A673 (cell line): Measurements from ENCODE around the gene GHRHR. TPM values are rescaled to one million over a fixed set of nuclear protein-coding genes. Genes with fewer than 3 reads are reported as not detected.

Experiments
- BruUV-seq: library from RNA; stranded (reverse); fragments of 400-500 nt; replicated peaks from 2 replicates; lab custom pipeline; 2021; lab: Mats Ljungman, UMichigan
- CTCF ChIA-PET: fragments of 300-600 bp; sonication (Branson Sonifier 250); formaldehyde crosslinking; loops from one replicate; lab custom pipeline; 2022; ENCODE audit warnings: antibody characterized with exemption; lab: Charles Lee
- POLR2A ChIA-PET: fragments of 300-600 bp; sonication (Branson Sonifier 250); formaldehyde crosslinking; loops from one replicate; lab custom pipeline; 2022; ENCODE audit warnings: antibody characterized with exemption; ENCODE audit not compliant: low non-redundant PET; lab: Charles Lee
- DNase-seq: peaks from one replicate; pipeline ENCODE4 v3.0.0-alpha.2; 2015; ENCODE audit warnings: low spot score
- H3K27ac ChIP-seq: fragments of 200-600 bp; sonication (generic); 2 replicates; pipeline ENCODE4 v1.5.1; 2016; ENCODE audit warnings: mixed run types, low read depth, mild to moderate bottlenecking, mixed read lengths, antibody characterized with exemption, low read length; ENCODE audit not compliant: poor library complexity, severe bottlenecking
- H3K27me3 ChIP-seq: fragments of 200-600 bp; sonication (generic); replicated peaks from 2 replicates; pipeline ENCODE4 v1.6.1; 2017; ENCODE audit warnings: mixed run types, low read depth, mild to moderate bottlenecking, mixed read lengths, antibody characterized with exemption, low read length; ENCODE audit not compliant: insufficient read depth, poor library complexity
- H3K36me3 ChIP-seq: fragments of 200-600 bp; sonication (generic); 2 replicates; pipeline ENCODE4 v1.6.1; 2016; ENCODE audit warnings: mixed run types, mild to moderate bottlenecking, mixed read lengths, antibody characterized with exemption, low read length; ENCODE audit not compliant: insufficient read depth, poor library complexity, severe bottlenecking
- H3K4me1 ChIP-seq: fragments of 200-600 bp; sonication (generic); 2 replicates; pipeline ENCODE4 v1.6.1; 2017; ENCODE audit warnings: mixed run types, mild to moderate bottlenecking, mixed read lengths, antibody characterized with exemption, low read length; ENCODE audit not compliant: insufficient read depth, poor library complexity, severe bottlenecking
- H3K4me3 ChIP-seq: fragments of 200-600 bp; sonication (generic); 2 replicates; pipeline ENCODE4 v1.5.1; 2016; ENCODE audit warnings: low read depth, mixed run types, mild to moderate bottlenecking, mixed read lengths, low read length; ENCODE audit not compliant: poor library complexity, severe bottlenecking
- H3K9me3 ChIP-seq: fragments of 200-600 bp; sonication (generic); 2 replicates; pipeline ENCODE4 v1.6.1; 2016; ENCODE audit warnings: mixed run types, low read depth, mild to moderate bottlenecking, mixed read lengths, antibody characterized with exemption, low read length; ENCODE audit not compliant: poor library complexity, severe bottlenecking
- EZH2 ChIP-seq: fragments of 200-600 bp; sonication (generic); IDR thresholded peaks from 2 replicates; pipeline ENCODE4 v1.6.1; 2017; ENCODE audit warnings: borderline replicate concordance, low read depth, mild to moderate bottlenecking, mixed read lengths, antibody characterized with exemption, low read length; ENCODE audit not compliant: poor library complexity, severe bottlenecking
- intact Hi-C: fragments of 100-400 bp; cut with micrococcal nuclease; formaldehyde crosslinking; loops from one replicate; pipeline ENCODE4 v1.10.0; 2022; ENCODE audit not compliant: unreplicated experiment
- total RNA-seq: library from RNA; stranded (reverse); gene quantifications from 2 replicates; pipeline ENCODE4 v1.2.3, GENCODE V29; 2021
- TF ChIP-seq, protein P1 (sequence below): fragments of 300-800, 200-600 bp; sonication (generic); conservative IDR thresholded peaks from 2 replicates; pipeline ENCODE4 v1.5.1; 2017; ENCODE audit warnings: low read depth, mild to moderate bottlenecking, antibody characterized with exemption, low read length, moderate library complexity, mixed read lengths

Gene GHRHR
- total RNA-seq, 1 experiment from 2014 or later, result not detected

DNA sequence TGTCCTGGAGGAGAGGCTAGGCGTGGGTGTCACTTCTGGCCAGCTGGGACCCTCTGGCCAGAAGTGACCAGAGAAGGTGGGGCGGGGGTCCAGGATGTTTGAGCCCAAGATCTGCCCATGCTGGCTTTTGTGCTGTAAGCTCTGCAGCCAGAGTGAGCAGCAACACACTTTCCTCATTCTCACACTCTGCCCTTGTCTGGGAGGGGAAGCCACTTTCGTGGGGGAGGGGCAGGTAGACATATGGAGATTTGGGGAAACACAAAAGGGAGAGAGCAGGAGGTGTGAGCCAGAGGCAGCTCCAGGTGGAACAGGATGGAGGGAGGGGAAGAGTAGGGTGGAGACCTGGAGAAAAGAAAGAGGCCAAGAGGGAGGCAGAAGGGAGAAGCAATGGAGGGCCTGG is 56.9 kb downstream of the GHRHR start:
- intact Hi-C loops, result no loop called here
- DNase-seq, result no peak
- Histone ChIP-seq H3K36me3 (no peaks in the 10 kb centered on the region), H3K27me3 (no peaks in the 10 kb centered on the region), H3K4me3 (no peak overlapping the region), H3K27ac (no peak overlapping the region), H3K4me1 (no peaks in the 10 kb centered on the region), H3K9me3 (no peaks in the 10 kb centered on the region)
- no TSS peak for BruUV-seq
- ChIA-PET CTCF (no interaction called here), POLR2A (interaction anchor here (0.6 kb wide), 1 partner anchor 8 kb away, joined by 3 read pairs; no protein-coding TSS in a partner anchor)
- no peak for TF ChIP-seq EZH2
- TF ChIP-seq, protein P1, sequence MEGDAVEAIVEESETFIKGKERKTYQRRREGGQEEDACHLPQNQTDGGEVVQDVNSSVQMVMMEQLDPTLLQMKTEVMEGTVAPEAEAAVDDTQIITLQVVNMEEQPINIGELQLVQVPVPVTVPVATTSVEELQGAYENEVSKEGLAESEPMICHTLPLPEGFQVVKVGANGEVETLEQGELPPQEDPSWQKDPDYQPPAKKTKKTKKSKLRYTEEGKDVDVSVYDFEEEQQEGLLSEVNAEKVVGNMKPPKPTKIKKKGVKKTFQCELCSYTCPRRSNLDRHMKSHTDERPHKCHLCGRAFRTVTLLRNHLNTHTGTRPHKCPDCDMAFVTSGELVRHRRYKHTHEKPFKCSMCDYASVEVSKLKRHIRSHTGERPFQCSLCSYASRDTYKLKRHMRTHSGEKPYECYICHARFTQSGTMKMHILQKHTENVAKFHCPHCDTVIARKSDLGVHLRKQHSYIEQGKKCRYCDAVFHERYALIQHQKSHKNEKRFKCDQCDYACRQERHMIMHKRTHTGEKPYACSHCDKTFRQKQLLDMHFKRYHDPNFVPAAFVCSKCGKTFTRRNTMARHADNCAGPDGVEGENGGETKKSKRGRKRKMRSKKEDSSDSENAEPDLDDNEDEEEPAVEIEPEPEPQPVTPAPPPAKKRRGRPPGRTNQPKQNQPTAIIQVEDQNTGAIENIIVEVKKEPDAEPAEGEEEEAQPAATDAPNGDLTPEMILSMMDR, result no peak

GRCh38 chr7:31022117-31022516 is 58.4 kb downstream of the GHRHR start:
- intact Hi-C loops, result no loop called here
- no peak overlapping the region for H3K4me3 ChIP-seq
- no peak for TF ChIP-seq EZH2
- TF ChIP-seq, protein P1, result no peak
- ChIA-PET CTCF (no interaction called here), POLR2A (no interaction called here)
- H3K9me3 ChIP-seq, result no peaks in the 10 kb centered on the region
- no peak overlapping the region for H3K27ac ChIP-seq
- no TSS peak for BruUV-seq
- DNase-seq, result no peak
- no peaks in the 10 kb centered on the region for H3K27me3 ChIP-seq
- H3K4me1 ChIP-seq, result peaks cover 6% of the 10 kb centered on the region
- no peaks in the 10 kb centered on the region for H3K36me3 ChIP-seq

DNA sequence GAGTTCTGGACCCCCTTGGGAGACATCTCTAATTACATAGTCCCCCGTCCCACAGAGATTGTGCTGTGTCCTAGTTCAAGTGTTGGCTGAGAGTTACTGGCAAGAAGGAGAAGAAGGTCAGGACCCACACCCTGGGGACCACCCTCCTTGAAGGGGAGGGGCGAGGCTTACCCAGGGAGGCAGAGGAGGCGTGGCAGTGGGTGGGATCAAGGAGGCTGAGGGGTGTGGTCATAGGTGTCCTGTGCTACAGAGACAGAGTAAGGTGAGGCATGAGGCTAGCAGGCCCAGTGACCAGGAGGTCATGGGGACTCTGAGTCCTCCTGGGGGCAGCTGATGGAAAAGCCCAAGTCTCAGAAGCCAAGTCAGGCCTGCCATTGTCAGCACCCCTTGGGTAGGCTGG is 59.0 kb downstream of the GHRHR start:
- TF ChIP-seq, protein P1, result no peak
- no peak for TF ChIP-seq EZH2
- H3K27me3 ChIP-seq, result no peaks in the 10 kb centered on the region
- CTCF ChIA-PET, result no interaction called here
- H3K9me3 ChIP-seq, result no peaks in the 10 kb centered on the region
- H3K27ac ChIP-seq, result no peak overlapping the region
- H3K36me3 ChIP-seq, result no peaks in the 10 kb centered on the region
- H3K4me1 ChIP-seq, result peaks cover 6% of the 10 kb centered on the region
- POLR2A ChIA-PET, result no interaction called here
- no peak for DNase-seq
- intact Hi-C loops, result no loop called here
- H3K4me3 ChIP-seq, result no peak overlapping the region
- no TSS peak for BruUV-seq
